ENCODE measurements around the gene ALPL.

The ALPL gene

GRCh38 chr1:21614419-21615115 is 105.3 kb downstream of the ALPL start:
- Mint-ChIP-seq H3K4me3 (no peak overlapping the region), H3K4me1 (no peaks in the 10 kb centered on the region), H3K27ac (no peak overlapping the region), H3K9me3 (no peaks in the 10 kb centered on the region), H3K27me3 (peaks cover 15% of the 10 kb centered on the region), H3K36me3 (no peaks in the 10 kb centered on the region)
- ATAC-seq, result peak; percentile 24

- peaks cover 33% of the 10 kb centered on the region for H3K27me3 Mint-ChIP-seq
- H3K4me3 Mint-ChIP-seq, result no peak overlapping the region
- no peaks in the 10 kb centered on the region for H3K4me1 Mint-ChIP-seq
- ATAC-seq, result no peak
- H3K27ac Mint-ChIP-seq, result no peak overlapping the region
- no peaks in the 10 kb centered on the region for H3K9me3 Mint-ChIP-seq
- no peaks in the 10 kb centered on the region for H3K36me3 Mint-ChIP-seq
Measured at GRCh38 chr1:21616372-21616771, 107.1 kb downstream of the ALPL start.

GRCh38 chr1:21617126-21617738 is 108.0 kb downstream of the ALPL start:
- H3K27ac Mint-ChIP-seq, result no peak overlapping the region
- no peak overlapping the region for H3K4me3 Mint-ChIP-seq
- no peaks in the 10 kb centered on the region for H3K9me3 Mint-ChIP-seq
- H3K36me3 Mint-ChIP-seq, result no peaks in the 10 kb centered on the region
- no peaks in the 10 kb centered on the region for H3K4me1 Mint-ChIP-seq
- ATAC-seq, result no peak
- peaks cover 38% of the 10 kb centered on the region for H3K27me3 Mint-ChIP-seq

- Mint-ChIP-seq H3K36me3 (no peaks in the 10 kb centered on the region), H3K27me3 (peaks cover 44% of the 10 kb centered on the region), H3K4me1 (no peaks in the 10 kb centered on the region), H3K9me3 (no peaks in the 10 kb centered on the region), H3K4me3 (no peak overlapping the region), H3K27ac (no peak overlapping the region)
- no peak for ATAC-seq
Measured at GRCh38 chr1:21618059-21618458, 108.8 kb downstream of the ALPL start.

- H3K4me1 Mint-ChIP-seq, result no peaks in the 10 kb centered on the region
- ATAC-seq, result no peak
- no peaks in the 10 kb centered on the region for H3K9me3 Mint-ChIP-seq
- H3K27me3 Mint-ChIP-seq, result peaks cover 51% of the 10 kb centered on the region
- no peak overlapping the region for H3K27ac Mint-ChIP-seq
- no peaks in the 10 kb centered on the region for H3K36me3 Mint-ChIP-seq
- no peak overlapping the region for H3K4me3 Mint-ChIP-seq
Measured at GRCh38 chr1:21618561-21619374, 109.5 kb downstream of the ALPL start.

GRCh38 chr1:21619375-21619947 is 110.2 kb downstream of the ALPL start:
- Mint-ChIP-seq H3K27me3 (peaks cover 58% of the 10 kb centered on the region), H3K4me1 (no peaks in the 10 kb centered on the region), H3K9me3 (no peaks in the 10 kb centered on the region), H3K27ac (no peak overlapping the region), H3K4me3 (no peak overlapping the region), H3K36me3 (no peaks in the 10 kb centered on the region)
- ATAC-seq, result no peak

- Mint-ChIP-seq H3K4me1 (no peaks in the 10 kb centered on the region), H3K4me3 (no peak overlapping the region), H3K27ac (no peak overlapping the region), H3K27me3 (peaks cover 59% of the 10 kb centered on the region), H3K36me3 (no peaks in the 10 kb centered on the region), H3K9me3 (no peaks in the 10 kb centered on the region)
- no peak for ATAC-seq
Measured at GRCh38 chr1:21620011-21620410, 110.8 kb downstream of the ALPL start.

- Mint-ChIP-seq H3K4me1 (no peaks in the 10 kb centered on the region), H3K4me3 (no peak overlapping the region), H3K36me3 (no peaks in the 10 kb centered on the region), H3K9me3 (no peaks in the 10 kb centered on the region), H3K27me3 (peaks cover 59% of the 10 kb centered on the region), H3K27ac (no peak overlapping the region)
- no peak for ATAC-seq
Measured at GRCh38 chr1:21620496-21620895, 111.3 kb downstream of the ALPL start.

GRCh38 chr1:21621051-21621450 is 111.8 kb downstream of the ALPL start:
- H3K36me3 Mint-ChIP-seq, result no peaks in the 10 kb centered on the region
- H3K27ac Mint-ChIP-seq, result no peak overlapping the region
- H3K4me3 Mint-ChIP-seq, result no peak overlapping the region
- peaks cover 65% of the 10 kb centered on the region for H3K27me3 Mint-ChIP-seq
- no peak for ATAC-seq
- no peaks in the 10 kb centered on the region for H3K4me1 Mint-ChIP-seq
- no peaks in the 10 kb centered on the region for H3K9me3 Mint-ChIP-seq

- Mint-ChIP-seq H3K9me3 (no peaks in the 10 kb centered on the region), H3K36me3 (no peaks in the 10 kb centered on the region), H3K27ac (no peak overlapping the region), H3K27me3 (peaks cover 73% of the 10 kb centered on the region), H3K4me3 (peak overlapping the region; percentile 18), H3K4me1 (no peaks in the 10 kb centered on the region)
- ATAC-seq, result no peak
Measured at GRCh38 chr1:21621761-21622436, 112.7 kb downstream of the ALPL start.

GRCh38 chr1:21622466-21623315 is 113.5 kb downstream of the ALPL start:
- Mint-ChIP-seq H3K9me3 (no peaks in the 10 kb centered on the region), H3K27ac (no peak overlapping the region), H3K27me3 (peaks cover 74% of the 10 kb centered on the region), H3K4me1 (no peaks in the 10 kb centered on the region), H3K4me3 (peak overlapping the region; percentile 72), H3K36me3 (no peaks in the 10 kb centered on the region)
- ATAC-seq, result peak; percentile 65

- no peak overlapping the region for H3K27ac Mint-ChIP-seq
- H3K36me3 Mint-ChIP-seq, result no peaks in the 10 kb centered on the region
- peaks cover 70% of the 10 kb centered on the region for H3K27me3 Mint-ChIP-seq
- H3K4me1 Mint-ChIP-seq, result no peaks in the 10 kb centered on the region
- no peak for ATAC-seq
- no peaks in the 10 kb centered on the region for H3K9me3 Mint-ChIP-seq
- H3K4me3 Mint-ChIP-seq, result no peak overlapping the region
Measured at GRCh38 chr1:21623410-21623961, 114.3 kb downstream of the ALPL start.

GRCh38 chr1:21624571-21625389 is 115.6 kb downstream of the ALPL start:
- no peaks in the 10 kb centered on the region for H3K36me3 Mint-ChIP-seq
- no peaks in the 10 kb centered on the region for H3K4me1 Mint-ChIP-seq
- H3K27me3 Mint-ChIP-seq, result peaks cover 70% of the 10 kb centered on the region
- H3K27ac Mint-ChIP-seq, result no peak overlapping the region
- no peak overlapping the region for H3K4me3 Mint-ChIP-seq
- no peaks in the 10 kb centered on the region for H3K9me3 Mint-ChIP-seq
- ATAC-seq, result no peak

All from stimulated activated memory B cell treated with anti-CD40 and anti-IgM and Interleukin-4, amounts not matched to agents 10 μg/mL and 1 μg/mL and 100 μg/mL, for 72 hours (primary cell).